B cell (primary cell): ENCODE results near the gene MAML3. TPM values are rescaled to one million over a fixed set of nuclear protein-coding genes. Genes with fewer than 3 reads are reported as not detected.

Experiments
- ATAC-seq: fragments of 200-7000 bp; cut with Tn5 transposase; one replicate; pipeline ENCODE4 v1.10.0; 2021; ENCODE audit warnings: low read depth, mild to moderate bottlenecking, moderate number of reproducible peaks, moderate library complexity
- CTCF ChIA-PET: fragments of 350-600 bp; sonication (Branson Sonifier 250); formaldehyde crosslinking; loops from one replicate; lab custom pipeline; 2021; ENCODE audit warnings: antibody characterized with exemption, inconsistent platforms; lab: Charles Lee
- POLR2A ChIA-PET: fragments of 350-600 bp; sonication (Branson Sonifier 250); formaldehyde crosslinking; loops from one replicate; lab custom pipeline; 2021; ENCODE audit warnings: antibody characterized with exemption; lab: Charles Lee
- DNase-seq: peaks from one replicate; pipeline ENCODE4 v3.0.0; 2013
- H2AFZ ChIP-seq: 2 replicates; pipeline ENCODE4 v1.6.1; 2012; ENCODE audit warnings: mild to moderate bottlenecking, low read depth, low read length; ENCODE audit not compliant: insufficient read depth, poor library complexity, severe bottlenecking
- H3K27ac ChIP-seq, 2 donors: 1 replicate in 1 of 2; 2 replicates in 1 of 2; pipeline ENCODE4 v1.5.1; 2012 to 2013; ENCODE audit warnings: low read length in 2 of 2, mild to moderate bottlenecking in 2 of 2, moderate library complexity in 1 of 2
- H3K27me3 ChIP-seq, 4 experiments: fragments of 200-600 bp in 1 of 4; sonication (generic) in 1 of 4; replicated peaks in 1 of 4; 1 replicate in 2 of 4; 2 replicates in 2 of 4; pipeline versions ENCODE4 v1.6.1 to v1.7.0; 2013 to 2016; ENCODE audit warnings: low read length in 3 of 4, mild to moderate bottlenecking in 2 of 4, mixed read lengths in 1 of 4, moderate library complexity in 1 of 4; ENCODE audit not compliant: insufficient read depth in 4 of 4, control insufficient read depth in 3 of 4; ENCODE audit errors: control extremely low read depth in 1 of 4
- H3K36me3 ChIP-seq, 2 experiments: replicated peaks in 1 of 2; 1 replicate in 1 of 2; 2 replicates in 1 of 2; pipeline versions ENCODE4 v1.6.1 to v1.7.1; 2013; ENCODE audit warnings: low read length in 1 of 2; ENCODE audit not compliant: insufficient read depth in 2 of 2, control insufficient read depth in 1 of 2; ENCODE audit errors: control extremely low read depth in 1 of 2, extremely low read depth in 1 of 2
- H3K4me1 ChIP-seq, 2 donors: fragments of 200-600 bp in 1 of 2; sonication (generic) in 1 of 2; 1 replicate in 1 of 2; 2 replicates in 1 of 2; pipeline versions ENCODE4 v1.5.1 to v1.6.1; 2013 to 2017; ENCODE audit warnings: low read length in 2 of 2; ENCODE audit not compliant: control insufficient read depth in 2 of 2, insufficient read depth in 2 of 2
- H3K4me2 ChIP-seq: replicated peaks from 2 replicates; pipeline ENCODE3; 2012; ENCODE audit warnings: mild to moderate bottlenecking, low read depth, low read length; ENCODE audit not compliant: poor library complexity, severe bottlenecking
- H3K4me3 ChIP-seq, 5 experiments: fragments of 200-600 bp in 1 of 5; sonication (generic) in 1 of 5; 1 replicate in 3 of 5; 2 replicates in 2 of 5; pipeline versions ENCODE4 v1.5.1 to v1.7.0; 2011 to 2016; ENCODE audit warnings: low read length in 4 of 5, mild to moderate bottlenecking in 4 of 5, low read depth in 2 of 5, control low read depth in 1 of 5, moderate library complexity in 1 of 5; ENCODE audit not compliant: insufficient read depth in 1 of 5; ENCODE audit errors: control extremely low read depth in 1 of 5, extremely low read depth in 1 of 5
- H3K79me2 ChIP-seq: fragments of 200-600 bp; sonication (generic); one replicate; pipeline ENCODE4 v1.6.0; 2016; ENCODE audit warnings: low read length; ENCODE audit not compliant: control insufficient read depth, insufficient read depth
- H3K9ac ChIP-seq: fragments of 200-600 bp; sonication (generic); 2 replicates; pipeline ENCODE4 v1.6.1; 2017; ENCODE audit warnings: mild to moderate bottlenecking, low read length, moderate library complexity
- H3K9me3 ChIP-seq, 3 donors: one replicate each; pipeline versions ENCODE4 v1.6.1 to v1.7.1; 2013; ENCODE audit warnings: low read length in 2 of 3; ENCODE audit not compliant: control insufficient read depth in 2 of 3, insufficient read depth in 1 of 3; ENCODE audit errors: control extremely low read depth in 1 of 3
- H4K20me1 ChIP-seq: 2 replicates; pipeline ENCODE4 v1.6.0; 2012; ENCODE audit warnings: mild to moderate bottlenecking, low read length; ENCODE audit not compliant: insufficient read depth, control insufficient read depth, poor library complexity, severe bottlenecking
- H3K27ac Mint-ChIP-seq: one replicate; pipeline ENCODE4 v1.8.0; 2021; ENCODE audit warnings: mixed read lengths
- H3K27me3 Mint-ChIP-seq: one replicate; pipeline ENCODE4 v1.8.0; 2021; ENCODE audit warnings: mixed read lengths
- H3K4me1 Mint-ChIP-seq: one replicate; pipeline ENCODE4 v1.8.0; 2021; ENCODE audit warnings: mixed read lengths
- H3K4me3 Mint-ChIP-seq: one replicate; pipeline ENCODE4 v1.8.0; 2021; ENCODE audit warnings: mixed read lengths
- H3K9me3 Mint-ChIP-seq: one replicate; pipeline ENCODE4 v1.8.0; 2022; ENCODE audit warnings: mixed read lengths; ENCODE audit not compliant: insufficient read depth
- CTCF ChIP-seq: fragments of 200-600 bp; IDR thresholded peaks from one replicate; pipeline ENCODE4 v1.8.0; 2022; ENCODE audit warnings: antibody characterized with exemption, mild to moderate bottlenecking
- EZH2 ChIP-seq: IDR thresholded peaks from 2 replicates; pipeline ENCODE4 v1.6.1; 2012; ENCODE audit warnings: borderline replicate concordance, low read depth, mild to moderate bottlenecking, moderate library complexity, low read length; ENCODE audit not compliant: insufficient read depth, poor library complexity, severe bottlenecking
- WGBS: methylation state at CpG from one replicate; pipeline ENCODE4 v1.1.5; 2013; ENCODE audit warnings: missing lambda C conversion rate; ENCODE audit not compliant: insufficient coverage; 5-methylcytosine and 5-hydroxymethylcytosine counted together
- intact Hi-C: fragments of 100-400 bp; cut with micrococcal nuclease; formaldehyde crosslinking; loops from one replicate; pipeline ENCODE4 v1.10.0; 2022
- polyA plus RNA-seq: library from polyadenylated mRNA; depleted of rRNA; stranded (reverse); fragments of >200 nt; gene quantifications from 2 replicates; pipeline ENCODE4 v1.2.3, GENCODE V29; 2012
- total RNA-seq, 2 donors: library from RNA; stranded (reverse); fragments of 120-200 nt in 1 of 2; gene quantifications; 1 replicate in 1 of 2; 2 replicates in 1 of 2; pipeline versions ENCODE4 v1.2.3 to v1.2.4, GENCODE V29; 2013 to 2022

The MAML3 gene
- total and polyA plus RNA-seq, 2 donors (not counting 1 experiment from before 2014, with no cell fraction given), result 0.94 to 5.3 TPM

DNA sequence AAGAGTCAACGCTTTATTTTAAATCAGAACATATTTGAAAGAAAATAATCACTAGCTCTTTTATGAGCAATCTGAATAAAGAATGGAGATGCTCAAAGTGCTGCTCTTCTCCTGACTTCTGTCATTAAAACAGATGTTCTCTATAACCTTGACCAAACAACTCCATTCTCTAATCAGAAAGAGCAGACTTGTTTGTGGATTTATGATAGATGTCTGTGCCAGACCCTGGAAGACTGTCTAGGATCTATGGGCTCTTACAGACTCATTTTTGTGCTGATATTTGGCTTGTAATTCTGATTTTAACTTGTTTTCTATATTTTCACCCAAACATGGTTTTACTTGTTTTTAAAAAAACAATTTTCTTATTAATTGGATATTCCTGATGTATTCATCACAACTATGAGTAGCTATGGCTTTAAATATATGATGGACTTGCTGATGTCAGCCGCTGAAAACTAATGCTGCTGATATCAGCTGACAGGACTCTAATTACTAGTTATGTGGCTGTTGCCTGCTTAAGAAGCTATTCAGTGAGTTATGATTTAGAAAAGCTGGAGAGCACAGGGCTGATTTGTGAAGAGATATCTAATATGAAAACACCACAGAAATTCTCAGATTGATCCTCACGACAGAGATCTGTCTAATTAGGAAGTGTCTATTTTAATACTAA, 31.6 kb upstream of the MAML3 start:
- H3K27me3 ChIP-seq, result no peaks in the 10 kb centered on the region
- no peaks in the 10 kb centered on the region for H3K4me1 ChIP-seq
- no peak for TF ChIP-seq EZH2
- no peak for TF ChIP-seq CTCF
- H3K9ac ChIP-seq, result no peak overlapping the region
- H3K79me2 ChIP-seq, result no peaks in the 10 kb centered on the region
- Mint-ChIP-seq H3K9me3 (no peaks in the 10 kb centered on the region), H3K27me3 (peaks cover 27% of the 10 kb centered on the region), H3K27ac (no peak overlapping the region), H3K4me1 (no peaks in the 10 kb centered on the region), H3K4me3 (no peak overlapping the region)
- ATAC-seq (no peak), DNase-seq (no peak)
- ChIA-PET CTCF (no interaction called here), POLR2A (interaction anchor here (0.6 kb wide), 1 partner anchor 225 kb away, joined by 4 read pairs; no protein-coding TSS in a partner anchor)
- no peak overlapping the region for H3K4me2 ChIP-seq
- no peak overlapping the region for H3K4me3 ChIP-seq
- WGBS, result 80% methylated on average over 1 of the region's 3 CpGs
- intact Hi-C loops, result no loop called here
- H4K20me1 ChIP-seq, result no peaks in the 10 kb centered on the region
- no peak overlapping the region for H2AFZ ChIP-seq
- no peaks in the 10 kb centered on the region for H3K9me3 ChIP-seq
- no peaks in the 10 kb centered on the region for H3K36me3 ChIP-seq
- H3K27ac ChIP-seq, result no peak overlapping the region

DNA sequence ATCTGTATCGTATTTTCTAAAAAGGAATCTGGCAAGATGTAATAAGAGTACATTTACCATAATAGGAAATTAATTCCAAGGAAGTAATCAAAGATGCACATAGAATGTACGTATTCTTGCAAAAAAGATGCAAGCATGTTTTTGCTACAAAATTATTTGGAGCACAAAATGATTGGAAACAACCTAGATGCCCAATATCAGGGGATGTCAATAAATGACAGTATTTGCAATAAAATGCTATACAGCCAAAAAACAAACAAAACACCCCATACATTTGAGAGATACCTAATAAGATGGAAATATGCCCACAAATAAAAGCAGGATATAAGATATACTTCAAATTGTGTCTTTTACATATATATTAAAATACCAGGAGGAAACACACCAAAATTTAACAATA, 29.3 kb upstream of the MAML3 start:
- Histone ChIP-seq H3K4me2 (no peak overlapping the region), H3K36me3 (no peaks in the 10 kb centered on the region), H3K4me1 (no peaks in the 10 kb centered on the region), H2AFZ (no peak overlapping the region), H3K9me3 (no peaks in the 10 kb centered on the region), H3K4me3 (no peak overlapping the region), H4K20me1 (no peaks in the 10 kb centered on the region), H3K9ac (no peak overlapping the region), H3K27ac (no peak overlapping the region), H3K79me2 (no peaks in the 10 kb centered on the region), H3K27me3 (peaks cover 0 to 3% (median 0%) of the 10 kb centered on the region in 4 experiments)
- intact Hi-C loops, result no loop called here
- WGBS, result no CpG with 5 or more reads among the region's 2 CpGs
- ATAC-seq (no peak), DNase-seq (no peak)
- H3K27ac Mint-ChIP-seq, result no peak overlapping the region
- H3K4me3 Mint-ChIP-seq, result no peak overlapping the region
- ChIA-PET POLR2A (no interaction called here), CTCF (no interaction called here)
- H3K9me3 Mint-ChIP-seq, result no peaks in the 10 kb centered on the region
- H3K27me3 Mint-ChIP-seq, result peaks cover 21% of the 10 kb centered on the region
- H3K4me1 Mint-ChIP-seq, result no peaks in the 10 kb centered on the region
- TF ChIP-seq CTCF, result no peak
- no peak for TF ChIP-seq EZH2
